HG02970 (cell line): ENCODE data around the gene SPEF2.
"Not testable (repeated sequence)": the region's sequence is repeated elsewhere in the genome, so short reads cannot be mapped to it uniquely, and the experiment has no call there.

Source experiments
- ATAC-seq: cut with Tn5 transposase; IDR thresholded peaks from one replicate; pipeline ENCODE4 v1.9.1; 2021; ENCODE audit warnings: mild to moderate bottlenecking, moderate library complexity, moderate number of reproducible peaks; ENCODE audit not compliant: unreplicated experiment, low FRiP score

Gene SPEF2

GRCh38 chr5:35849860-35850259, 232.2 kb downstream of the SPEF2 start:
- no peak for ATAC-seq

- no peak for ATAC-seq
Measured at GRCh38 chr5:35850967-35851680, 233.5 kb downstream of the SPEF2 start.

GRCh38 chr5:35852084-35852734, 234.5 kb downstream of the SPEF2 start:
- no peak for ATAC-seq

- ATAC-seq, result no peak
Measured at GRCh38 chr5:35852773-35853172, 235.1 kb downstream of the SPEF2 start.

GRCh38 chr5:35853631-35854030, 236.0 kb downstream of the SPEF2 start:
- ATAC-seq, result no peak

- no peak for ATAC-seq
Measured at GRCh38 chr5:35854248-35854647, 236.6 kb downstream of the SPEF2 start.

GRCh38 chr5:35855187-35855586, 237.5 kb downstream of the SPEF2 start:
- no peak for ATAC-seq

- not testable (repeated sequence) for ATAC-seq
Measured at GRCh38 chr5:35856186-35856764, 238.6 kb downstream of the SPEF2 start.

GRCh38 chr5:35856765-35857351, 239.2 kb downstream of the SPEF2 start, which contains the start of gene IL7R:
Gene IL7R (plus strand): TSS chr5:35856891. CDS start chr5:35856978, 87 bp downstream.
- no peak for ATAC-seq

GRCh38 chr5:35857606-35858205, 240.0 kb downstream of the SPEF2 start:
- no peak for ATAC-seq

GRCh38 chr5:35859101-35859661, 241.5 kb downstream of the SPEF2 start:
- no peak for ATAC-seq

GRCh38 chr5:35860686-35861085, 243.0 kb downstream of the SPEF2 start:
- ATAC-seq, result no peak

- no peak for ATAC-seq
Measured at GRCh38 chr5:35861718-35862117, 244.1 kb downstream of the SPEF2 start.

GRCh38 chr5:35862126-35862525, 244.5 kb downstream of the SPEF2 start:
- ATAC-seq, result no peak

- no peak for ATAC-seq
Measured at GRCh38 chr5:35863159-35863558, 245.5 kb downstream of the SPEF2 start.
